ENCODE measurements around the gene KNDC1. TPM values are rescaled to one million over a fixed set of nuclear protein-coding genes. Genes with fewer than 3 reads are reported as not detected.

The KNDC1 gene
- total and polyA plus RNA-seq, 2 donors (not counting 1 experiment from before 2014, with no cell fraction given), result 0.17 to 0.45 TPM

GRCh38 chr10:133115453-133115842 is 44.6 kb upstream of the KNDC1 start:
- Histone ChIP-seq H3K4me1 (ENCODE audit: control insufficient read depth in 2 of 2, insufficient read depth in 2 of 2, low read length in 2 of 2) (no peaks in the 10 kb centered on the region), H3K79me2 (ENCODE audit: control insufficient read depth, insufficient read depth, low read length) (no peaks in the 10 kb centered on the region), H3K27me3 (replicated peaks in 1 of 4; ENCODE audit: control extremely low read depth in 1 of 4, control insufficient read depth in 3 of 4, insufficient read depth in 4 of 4, low read length in 3 of 4) (no peaks in the 10 kb centered on the region), H3K9ac (ENCODE audit: low read length) (no peak overlapping the region), H3K4me2 (replicated peaks; ENCODE audit: low read depth, low read length, poor library complexity, severe bottlenecking) (no peak overlapping the region), H3K4me3 (ENCODE audit: control extremely low read depth in 1 of 5, extremely low read depth in 1 of 5, insufficient read depth in 1 of 5, low read depth in 2 of 5, low read length in 4 of 5) (no peak overlapping the region), H3K36me3 (replicated peaks in 1 of 2; ENCODE audit: control extremely low read depth in 1 of 2, control insufficient read depth in 1 of 2, extremely low read depth in 1 of 2, insufficient read depth in 2 of 2, low read length in 1 of 2) (no peaks in the 10 kb centered on the region), H2AFZ (ENCODE audit: insufficient read depth, low read depth, low read length, poor library complexity, severe bottlenecking) (no peak overlapping the region), H4K20me1 (ENCODE audit: control insufficient read depth, insufficient read depth, low read length, poor library complexity, severe bottlenecking) (no peaks in the 10 kb centered on the region), H3K9me3 (ENCODE audit: control extremely low read depth in 1 of 3, control insufficient read depth in 2 of 3, insufficient read depth in 1 of 3, low read length in 2 of 3) (peaks cover 0 to 51% (median 0%) of the 10 kb centered on the region in 3 donors), H3K27ac (ENCODE audit: low read length in 2 of 2) (no peak overlapping the region)
- Mint-ChIP-seq H3K9me3 (ENCODE audit: insufficient read depth) (peaks cover 6% of the 10 kb centered on the region), H3K27me3 (peaks cover 3% of the 10 kb centered on the region), H3K4me3 (no peak overlapping the region), H3K27ac (no peak overlapping the region), H3K4me1 (no peaks in the 10 kb centered on the region)
- intact Hi-C loops (cut with micrococcal nuclease), result no loop called here
- ATAC-seq (ENCODE audit: low read depth), result no peak
- WGBS (ENCODE audit: insufficient coverage), result 82% methylated on average over 7 of the region's 13 CpGs
- CTCF ChIA-PET, result no interaction called here
- TF ChIP-seq EZH2 (IDR thresholded peaks at IDR 0.05; ENCODE audit: borderline replicate concordance, insufficient read depth, low read depth, low read length, poor library complexity, severe bottlenecking) (no peak), CTCF (IDR thresholded peaks at IDR 0.05) (no peak)
- DNase-seq, result no peak
- POLR2A ChIA-PET, result no interaction called here

GRCh38 chr10:133115976-133116375 is 44.0 kb upstream of the KNDC1 start:
- 90% methylated on average over 5 of the region's 17 CpGs for WGBS (ENCODE audit: insufficient coverage)
- Histone ChIP-seq H3K27me3 (replicated peaks in 1 of 4; ENCODE audit: control extremely low read depth in 1 of 4, control insufficient read depth in 3 of 4, insufficient read depth in 4 of 4, low read length in 3 of 4) (no peaks in the 10 kb centered on the region), H3K9ac (ENCODE audit: low read length) (no peak overlapping the region), H3K4me1 (ENCODE audit: control insufficient read depth in 2 of 2, insufficient read depth in 2 of 2, low read length in 2 of 2) (no peaks in the 10 kb centered on the region), H2AFZ (ENCODE audit: insufficient read depth, low read depth, low read length, poor library complexity, severe bottlenecking) (no peak overlapping the region), H3K4me2 (replicated peaks; ENCODE audit: low read depth, low read length, poor library complexity, severe bottlenecking) (no peak overlapping the region), H3K4me3 (ENCODE audit: control extremely low read depth in 1 of 5, extremely low read depth in 1 of 5, insufficient read depth in 1 of 5, low read depth in 2 of 5, low read length in 4 of 5) (no peak overlapping the region), H3K36me3 (replicated peaks in 1 of 2; ENCODE audit: control extremely low read depth in 1 of 2, control insufficient read depth in 1 of 2, extremely low read depth in 1 of 2, insufficient read depth in 2 of 2, low read length in 1 of 2) (no peaks in the 10 kb centered on the region), H3K79me2 (ENCODE audit: control insufficient read depth, insufficient read depth, low read length) (no peaks in the 10 kb centered on the region), H4K20me1 (ENCODE audit: control insufficient read depth, insufficient read depth, low read length, poor library complexity, severe bottlenecking) (no peaks in the 10 kb centered on the region), H3K27ac (ENCODE audit: low read length in 2 of 2) (no peak overlapping the region), H3K9me3 (ENCODE audit: control extremely low read depth in 1 of 3, control insufficient read depth in 2 of 3, insufficient read depth in 1 of 3, low read length in 2 of 3) (peaks cover 0 to 53% (median 0%) of the 10 kb centered on the region in 3 donors)
- no peak for ATAC-seq (ENCODE audit: low read depth)
- H3K4me3 Mint-ChIP-seq, result no peak overlapping the region
- no peaks in the 10 kb centered on the region for H3K4me1 Mint-ChIP-seq
- POLR2A ChIA-PET, result no interaction called here
- peaks cover 3% of the 10 kb centered on the region for H3K27me3 Mint-ChIP-seq
- no peak for DNase-seq
- no peak overlapping the region for H3K27ac Mint-ChIP-seq
- TF ChIP-seq EZH2 (IDR thresholded peaks at IDR 0.05; ENCODE audit: borderline replicate concordance, insufficient read depth, low read depth, low read length, poor library complexity, severe bottlenecking) (no peak), CTCF (IDR thresholded peaks at IDR 0.05) (no peak)
- H3K9me3 Mint-ChIP-seq (ENCODE audit: insufficient read depth), result peaks cover 7% of the 10 kb centered on the region
- CTCF ChIA-PET, result no interaction called here
- intact Hi-C loops (cut with micrococcal nuclease), result no loop called here
